HepG2 (cell line): ENCODE measurements around the gene USP19. TPM values are rescaled to one million over a fixed set of nuclear protein-coding genes. Genes with fewer than 3 reads are reported as not detected.
A peak's percentile ranks its signal among the peaks of the same experiment; 100 is the strongest.

Source experiments
- CREB1 ChIP-seq, 2 experiments: fragments of 450-650 bp in 1 of 2; IDR thresholded peaks; 2 replicates each; pipeline ENCODE4 v1.6.1; 2016 to 2017; ENCODE audit warnings: control low read depth in 1 of 2, mild to moderate bottlenecking in 1 of 2, missing compliant biosample characterization in 1 of 2, missing genetic modification characterization in 1 of 2
- IKZF1 ChIP-seq: fragments of 450-650 bp; IDR thresholded peaks from 2 replicates; pipeline ENCODE4 v1.7.1; 2016
- MYNN ChIP-seq: sonication (generic); formaldehyde crosslinking; IDR thresholded peaks from 2 replicates; pipeline ENCODE4 v1.4.0; 2020; ENCODE audit warnings: mild to moderate bottlenecking, low read depth, missing genetic modification reagents
- NR2F2 ChIP-seq: IDR thresholded peaks from 2 replicates; pipeline ENCODE4 v1.6.1; 2012; ENCODE audit warnings: low read depth, inconsistent platforms, borderline replicate concordance
- PHB2 ChIP-seq: fragments of 450-650 bp; IDR thresholded peaks from 2 replicates; pipeline ENCODE4 v1.6.1; 2018; ENCODE audit not compliant: partially characterized antibody
- PHF21A ChIP-seq: sonication (generic); formaldehyde crosslinking; IDR thresholded peaks from 2 replicates; pipeline ENCODE4 v1.5.0; 2020; ENCODE audit warnings: mild to moderate bottlenecking, missing genetic modification reagents
- RAD51 ChIP-seq: fragments of 450-650 bp; IDR thresholded peaks from 2 replicates; pipeline ENCODE4 v1.6.1; 2016; ENCODE audit warnings: borderline replicate concordance
- SMC3 ChIP-seq: IDR thresholded peaks from 2 replicates; pipeline ENCODE4 v1.6.1; 2011; ENCODE audit warnings: low read length, improper control_type of control experiment
- SOX13 ChIP-seq, 3 experiments: fragments of 450-650 bp in 1 of 3; sonication (generic) in 1 of 3; formaldehyde crosslinking in 1 of 3; IDR thresholded peaks in 2 of 3; conservative IDR thresholded peaks in 1 of 3; 2 replicates each; pipeline versions ENCODE4 v1.5.0 to v1.6.1; 2016 to 2020; ENCODE audit warnings: antibody characterized with exemption in 1 of 3, mild to moderate bottlenecking in 1 of 3, missing compliant biosample characterization in 1 of 3, missing genetic modification reagents in 1 of 3, moderate library complexity in 1 of 3
- ZMYM4 ChIP-seq: sonication (generic); formaldehyde crosslinking; IDR thresholded peaks from 2 replicates; pipeline ENCODE4 v1.8.1; 2023; ENCODE audit warnings: mild to moderate bottlenecking, missing genetic modification reagents
- polyA plus RNA-seq, 8 experiments: library from polyadenylated mRNA; depleted of rRNA in 3 of 8; stranded (reverse) in 7 of 8; unstranded in 1 of 8; fragments of >200 nt; fragmentation: Illumina TruSeq in 4 of 8; extraction: Trizol in 4 of 8; gene quantifications; 2 replicates each; pipeline versions ENCODE4 v1.2.1 to v1.2.3, GENCODE V29; 2011 to 2016; ENCODE audit warnings: low read depth in 4 of 8, missing spikeins in 1 of 8, mixed read lengths in 1 of 8; ENCODE audit not compliant: insufficient read depth in 1 of 8
- total RNA-seq, 5 experiments: library from RNA; depleted of rRNA; stranded (reverse); fragments of >200 nt; fragmentation: Illumina TruSeq; extraction: Trizol; gene quantifications; 2 replicates each; pipeline ENCODE4 v1.2.3, GENCODE V29; 2016; ENCODE audit warnings: low read depth in 1 of 5
- TF ChIP-seq, protein P1 (sequence below): IDR thresholded peaks from 2 replicates; pipeline ENCODE4 v1.6.1; 2016; ENCODE audit warnings: low read depth
- TF ChIP-seq, protein P2 (sequence below): sonication (generic); formaldehyde crosslinking; IDR thresholded peaks from 2 replicates; pipeline ENCODE4 v1.5.0; 2020; ENCODE audit warnings: missing genetic modification reagents
- TF ChIP-seq, protein P3 (sequence below): sonication (generic); formaldehyde crosslinking; IDR thresholded peaks from 2 replicates; pipeline ENCODE4 v1.4.0; 2020; ENCODE audit warnings: missing genetic modification reagents
- TF ChIP-seq, protein P4 (sequence below), 2 experiments: sonication (generic) in 1 of 2; formaldehyde crosslinking in 1 of 2; IDR thresholded peaks; 2 replicates each; pipeline versions ENCODE4 v1.5.1 to v1.6.1; 2011 to 2020; ENCODE audit warnings: borderline replicate concordance in 1 of 2, low read depth in 1 of 2, low read length in 1 of 2, mild to moderate bottlenecking in 1 of 2, missing genetic modification reagents in 1 of 2, moderate library complexity in 1 of 2
- TF ChIP-seq, protein P5 (sequence below): IDR thresholded peaks from 2 replicates; pipeline ENCODE4 v1.6.1; 2016

The USP19 gene
- total and polyA plus RNA-seq, 2 of the 13 experiments (the other 11 are each of a cell fraction or from before 2014, with no cell fraction given) = 28.3 to 31.7 TPM

DNA sequence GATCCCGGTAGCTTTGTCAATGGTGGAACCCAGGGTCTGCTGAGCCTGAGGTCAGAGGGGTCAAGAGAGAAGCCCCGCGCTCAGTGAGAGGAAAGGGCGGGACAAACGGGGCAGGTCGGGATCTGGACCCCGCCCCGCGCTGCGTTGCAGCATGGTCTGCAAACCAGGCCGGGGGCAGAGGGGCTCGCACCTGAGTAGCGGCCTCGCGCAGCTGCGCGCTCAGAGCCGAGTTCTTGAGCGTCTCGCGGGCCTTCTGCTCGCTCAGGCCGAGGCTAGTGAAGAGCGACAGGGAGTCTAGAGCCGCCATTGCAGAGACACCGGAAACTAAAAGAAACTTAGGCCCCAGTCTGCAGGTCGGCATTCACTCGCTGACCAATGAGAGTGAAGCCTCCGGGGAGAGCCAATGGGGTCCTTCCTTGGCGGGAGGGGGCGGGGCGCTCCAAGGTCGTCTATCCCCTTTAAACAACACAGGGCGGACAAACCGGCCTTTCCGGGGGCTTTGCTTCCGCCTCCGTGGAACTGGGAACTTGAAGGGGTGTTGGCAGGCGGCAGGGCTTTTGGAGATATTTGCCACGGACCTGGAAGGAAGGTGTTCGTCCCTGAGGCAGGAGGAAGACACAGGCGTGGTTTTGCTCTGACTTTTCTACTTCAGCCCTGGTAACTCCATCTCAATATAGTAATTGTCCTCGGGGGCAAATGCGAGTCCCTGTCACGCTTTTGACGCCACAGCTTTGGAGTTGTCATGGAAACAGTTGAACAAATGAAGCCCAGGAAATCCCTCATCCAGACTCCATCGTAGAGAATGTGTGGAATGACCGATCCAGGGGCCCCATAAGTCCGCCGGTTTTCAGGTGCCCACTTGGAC, 16.0 kb downstream of the USP19 start, which contains the start of gene QARS1 (continued):
- TF ChIP-seq, protein P1, sequence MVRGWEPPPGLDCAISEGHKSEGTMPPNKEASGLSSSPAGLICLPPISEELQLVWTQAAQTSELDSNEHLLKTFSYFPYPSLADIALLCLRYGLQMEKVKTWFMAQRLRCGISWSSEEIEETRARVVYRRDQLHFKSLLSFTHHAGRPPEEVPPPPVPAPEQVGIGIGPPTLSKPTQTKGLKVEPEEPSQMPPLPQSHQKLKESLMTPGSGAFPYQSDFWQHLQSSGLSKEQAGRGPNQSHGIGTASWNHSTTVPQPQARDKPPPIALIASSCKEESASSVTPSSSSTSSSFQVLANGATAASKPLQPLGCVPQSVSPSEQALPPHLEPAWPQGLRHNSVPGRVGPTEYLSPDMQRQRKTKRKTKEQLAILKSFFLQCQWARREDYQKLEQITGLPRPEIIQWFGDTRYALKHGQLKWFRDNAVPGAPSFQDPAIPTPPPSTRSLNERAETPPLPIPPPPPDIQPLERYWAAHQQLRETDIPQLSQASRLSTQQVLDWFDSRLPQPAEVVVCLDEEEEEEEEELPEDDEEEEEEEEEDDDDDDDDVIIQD (CRISPR knock-in tag) = no peak
- TF ChIP-seq, protein P2, sequence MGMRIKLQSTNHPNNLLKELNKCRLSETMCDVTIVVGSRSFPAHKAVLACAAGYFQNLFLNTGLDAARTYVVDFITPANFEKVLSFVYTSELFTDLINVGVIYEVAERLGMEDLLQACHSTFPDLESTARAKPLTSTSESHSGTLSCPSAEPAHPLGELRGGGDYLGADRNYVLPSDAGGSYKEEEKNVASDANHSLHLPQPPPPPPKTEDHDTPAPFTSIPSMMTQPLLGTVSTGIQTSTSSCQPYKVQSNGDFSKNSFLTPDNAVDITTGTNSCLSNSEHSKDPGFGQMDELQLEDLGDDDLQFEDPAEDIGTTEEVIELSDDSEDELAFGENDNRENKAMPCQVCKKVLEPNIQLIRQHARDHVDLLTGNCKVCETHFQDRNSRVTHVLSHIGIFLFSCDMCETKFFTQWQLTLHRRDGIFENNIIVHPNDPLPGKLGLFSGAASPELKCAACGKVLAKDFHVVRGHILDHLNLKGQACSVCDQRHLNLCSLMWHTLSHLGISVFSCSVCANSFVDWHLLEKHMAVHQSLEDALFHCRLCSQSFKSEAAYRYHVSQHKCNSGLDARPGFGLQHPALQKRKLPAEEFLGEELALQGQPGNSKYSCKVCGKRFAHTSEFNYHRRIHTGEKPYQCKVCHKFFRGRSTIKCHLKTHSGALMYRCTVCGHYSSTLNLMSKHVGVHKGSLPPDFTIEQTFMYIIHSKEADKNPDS = no peak
- TF ChIP-seq NR2F2 = no peak
- TF ChIP-seq PHF21A (CRISPR knock-in tag) = peak; percentile 65
- TF ChIP-seq CREB1 (IDR thresholded peaks at IDR 0.05) = peak; percentile 10; the same call in 1 of the 2 replicates
- peak; percentile 76 for TF ChIP-seq CREB1 (CRISPR knock-in tag; IDR thresholded peaks at IDR 0.05)
- TF ChIP-seq PHB2 = no peak
- TF ChIP-seq SMC3 = no peak
- TF ChIP-seq, protein P3, sequence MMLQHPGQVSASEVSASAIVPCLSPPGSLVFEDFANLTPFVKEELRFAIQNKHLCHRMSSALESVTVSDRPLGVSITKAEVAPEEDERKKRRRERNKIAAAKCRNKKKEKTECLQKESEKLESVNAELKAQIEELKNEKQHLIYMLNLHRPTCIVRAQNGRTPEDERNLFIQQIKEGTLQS (CRISPR knock-in tag) = 0 out of 2 replicates have a peak, but pooled peaks have one; percentile 12
- TF ChIP-seq, protein P4, sequence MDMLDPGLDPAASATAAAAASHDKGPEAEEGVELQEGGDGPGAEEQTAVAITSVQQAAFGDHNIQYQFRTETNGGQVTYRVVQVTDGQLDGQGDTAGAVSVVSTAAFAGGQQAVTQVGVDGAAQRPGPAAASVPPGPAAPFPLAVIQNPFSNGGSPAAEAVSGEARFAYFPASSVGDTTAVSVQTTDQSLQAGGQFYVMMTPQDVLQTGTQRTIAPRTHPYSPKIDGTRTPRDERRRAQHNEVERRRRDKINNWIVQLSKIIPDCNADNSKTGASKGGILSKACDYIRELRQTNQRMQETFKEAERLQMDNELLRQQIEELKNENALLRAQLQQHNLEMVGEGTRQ (IDR thresholded peaks at IDR 0.05; ENCODE audit: low read depth, low read length) = no peak
- TF ChIP-seq, protein P4 (CRISPR knock-in tag; IDR thresholded peaks at IDR 0.05; ENCODE audit: borderline replicate concordance) = no peak
- TF ChIP-seq RAD51 = no peak
- TF ChIP-seq, protein P5, sequence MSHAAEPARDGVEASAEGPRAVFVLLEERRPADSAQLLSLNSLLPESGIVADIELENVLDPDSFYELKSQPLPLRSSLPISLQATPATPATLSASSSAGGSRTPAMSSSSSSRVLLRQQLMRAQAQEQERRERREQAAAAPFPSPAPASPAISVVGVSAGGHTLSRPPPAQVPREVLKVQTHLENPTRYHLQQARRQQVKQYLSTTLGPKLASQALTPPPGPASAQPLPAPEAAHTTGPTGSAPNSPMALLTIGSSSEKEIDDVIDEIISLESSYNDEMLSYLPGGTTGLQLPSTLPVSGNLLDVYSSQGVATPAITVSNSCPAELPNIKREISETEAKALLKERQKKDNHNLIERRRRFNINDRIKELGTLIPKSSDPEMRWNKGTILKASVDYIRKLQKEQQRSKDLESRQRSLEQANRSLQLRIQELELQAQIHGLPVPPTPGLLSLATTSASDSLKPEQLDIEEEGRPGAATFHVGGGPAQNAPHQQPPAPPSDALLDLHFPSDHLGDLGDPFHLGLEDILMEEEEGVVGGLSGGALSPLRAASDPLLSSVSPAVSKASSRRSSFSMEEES (CRISPR knock-in tag) = peak; percentile 54
- no peak for TF ChIP-seq IKZF1
- TF ChIP-seq MYNN (CRISPR knock-in tag) = no peak
- TF ChIP-seq SOX13 (IDR thresholded peaks at IDR 0.05) = no peak
- no peak for TF ChIP-seq SOX13 (CRISPR knock-in tag; conservative IDR thresholded peaks at IDR 0.05 in 1 of 2, IDR thresholded peaks at IDR 0.05 in 1 of 2)
- TF ChIP-seq ZMYM4 (CRISPR knock-in tag) = peak; percentile 79
